Amniotic epithelial cell (primary cell): ENCODE data around the gene HOXB5.
A peak's percentile ranks its signal among the peaks of the same experiment; 100 is the strongest.

ENCODE experiments used
- DNase-seq: peaks from one replicate; pipeline ENCODE4 v3.0.0-alpha.2; 2010; ENCODE audit warnings: low read depth

HOXB5 gene

DNA sequence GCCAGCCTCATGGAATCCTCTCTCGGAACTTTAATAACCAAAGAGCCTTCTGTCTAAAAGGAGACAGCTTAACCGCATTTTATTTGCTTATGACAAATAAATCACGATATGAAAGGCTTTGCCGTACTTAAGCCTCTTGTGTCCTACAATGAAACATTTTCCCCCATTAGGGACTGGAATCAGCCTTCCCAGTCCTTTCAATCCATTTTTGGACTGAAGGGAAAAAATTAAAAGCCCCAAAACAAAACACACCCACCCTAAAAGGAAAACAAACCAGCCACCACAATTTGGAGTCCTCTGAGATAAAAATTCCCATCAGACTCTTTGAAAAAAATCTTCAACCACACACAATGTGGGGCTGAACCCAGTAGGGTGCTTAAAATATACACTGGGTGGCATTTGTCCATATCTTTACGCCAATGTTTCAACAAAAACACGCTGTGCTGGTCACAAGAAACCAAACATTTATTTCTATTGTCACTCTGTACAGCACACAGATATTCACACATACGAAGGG lies 18.5 kb downstream of the HOXB5 start:
- peak; percentile 93 for DNase-seq

- no peak for DNase-seq
Observed at GRCh38 chr17:48574505-48575065, 19.0 kb downstream of the HOXB5 start.

GRCh38 chr17:48571826-48572417 lies 21.7 kb downstream of the HOXB5 start:
- DNase-seq = no peak

- DNase-seq = no peak
Observed at GRCh38 chr17:48571024-48571818, 22.4 kb downstream of the HOXB5 start.

DNA sequence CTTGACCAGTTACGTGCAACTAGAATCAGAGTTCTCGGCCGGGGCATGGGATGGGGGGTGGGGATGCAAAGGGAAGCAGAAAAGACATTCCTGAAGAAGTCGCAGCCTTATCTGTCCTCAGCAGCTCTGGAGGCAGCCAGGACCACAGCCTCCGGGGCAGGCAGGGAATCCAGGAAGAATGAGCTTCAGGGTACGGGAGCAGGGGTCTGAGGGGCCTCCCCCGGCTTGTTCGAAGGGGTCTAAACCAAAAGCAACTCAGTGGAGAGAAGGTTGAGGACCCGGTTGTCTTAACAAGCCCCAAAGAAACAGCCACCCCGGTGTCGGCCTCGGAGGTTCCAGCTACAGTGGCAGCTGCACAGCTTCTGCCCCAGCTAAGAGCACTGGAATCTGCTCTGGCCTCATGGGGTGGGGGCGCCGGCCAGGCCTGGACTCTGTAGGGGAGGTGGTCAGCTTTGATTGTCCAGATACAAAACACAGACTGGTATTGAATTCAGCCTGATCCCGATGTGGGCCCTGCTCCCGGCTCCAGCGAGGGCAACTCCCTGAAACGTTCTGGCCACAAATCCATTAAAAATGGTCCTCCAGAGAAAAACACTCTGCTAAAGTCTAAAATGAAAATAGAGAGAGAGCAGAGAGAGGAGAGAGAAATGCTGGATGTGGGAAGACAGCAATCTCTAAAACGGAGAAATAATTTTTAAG lies 23.1 kb downstream of the HOXB5 start:
- DNase-seq = no peak

GRCh38 chr17:48569674-48570324 lies 23.8 kb downstream of the HOXB5 start:
- DNase-seq = no peak

DNA sequence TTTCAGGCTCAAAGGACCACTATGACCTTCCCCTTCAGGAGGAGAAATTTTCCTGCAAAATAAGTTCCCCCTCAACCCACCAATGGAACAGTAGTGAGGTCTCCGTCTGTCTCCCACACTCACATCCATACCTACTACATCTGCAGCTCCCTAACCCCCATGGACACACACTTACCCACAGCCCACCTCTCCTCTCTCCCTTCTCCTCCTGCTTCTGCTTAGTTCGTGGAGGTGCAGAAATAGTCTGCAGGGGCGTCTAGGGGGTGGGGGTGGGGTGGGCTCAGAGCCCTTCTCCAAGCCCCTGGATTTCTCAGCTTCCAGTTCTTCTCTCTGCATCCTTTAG lies 24.4 kb downstream of the HOXB5 start:
- no peak for DNase-seq

DNA sequence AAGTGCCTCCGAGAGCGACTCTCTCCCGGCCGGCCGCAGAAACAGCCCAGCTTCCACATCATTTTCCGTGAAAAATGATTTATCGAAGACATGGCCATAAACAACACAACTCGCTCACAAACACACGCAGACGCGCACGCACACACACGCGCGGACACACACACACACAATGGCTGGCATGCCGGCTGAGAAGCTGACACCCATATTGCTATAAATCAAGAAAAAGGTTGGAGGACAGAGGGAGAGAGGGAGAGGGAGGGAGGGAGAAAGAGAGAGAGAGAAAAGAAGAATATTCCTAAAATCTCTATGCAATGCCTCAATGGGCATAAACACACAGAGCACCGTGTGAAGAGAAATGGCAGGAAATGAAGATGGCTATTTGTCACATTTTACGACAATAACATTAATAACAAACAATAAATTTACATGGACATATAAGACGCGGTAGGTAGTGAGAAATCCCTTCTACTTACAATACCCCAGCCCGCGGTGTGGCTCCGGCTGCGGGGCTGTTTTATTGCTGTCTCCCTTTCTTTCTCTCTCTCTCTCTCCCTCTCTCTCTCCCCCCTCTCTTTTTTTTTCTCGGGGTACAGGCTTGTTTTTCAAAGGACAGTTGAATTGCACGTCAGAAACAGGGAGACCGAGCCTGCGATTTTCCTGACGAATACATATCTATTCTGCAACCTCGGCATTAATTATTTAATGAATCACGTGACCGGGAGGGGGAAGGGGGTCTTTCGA lies 24.9 kb downstream of the HOXB5 start:
- DNase-seq = peak; percentile 82

DNA sequence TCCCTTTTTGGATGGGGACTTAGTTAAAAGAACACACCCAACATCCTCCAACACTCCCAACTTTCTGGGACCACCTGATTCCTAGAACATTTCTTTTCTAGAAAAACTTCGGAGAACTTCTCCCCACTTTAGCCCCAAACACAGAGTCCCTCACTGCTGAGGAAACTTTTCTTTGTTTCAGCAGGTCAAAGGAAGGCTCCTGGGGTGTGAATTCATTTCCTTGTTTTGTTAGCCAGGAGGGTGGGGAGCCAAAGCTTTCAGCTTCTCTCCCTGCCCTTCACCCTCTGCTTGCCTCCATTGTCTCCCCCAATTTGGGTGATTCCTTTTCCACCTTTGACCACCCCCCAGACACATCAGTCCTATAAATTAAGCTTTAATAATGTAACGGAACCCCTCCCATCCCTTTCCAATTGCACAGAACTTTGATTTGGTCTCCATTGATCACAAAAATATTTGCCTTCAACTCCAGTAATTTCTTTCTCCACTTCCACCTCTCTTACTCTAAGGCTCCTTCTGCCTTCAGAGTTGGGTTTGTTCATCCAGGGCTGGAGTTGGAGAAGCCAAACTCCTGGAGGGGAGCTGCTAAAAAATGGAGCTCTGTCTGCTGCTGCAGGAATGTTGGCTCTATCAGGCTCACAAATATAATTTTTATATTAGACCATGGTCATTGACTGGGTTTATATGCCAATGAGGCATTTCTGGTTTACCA lies 25.8 kb downstream of the HOXB5 start:
- no peak for DNase-seq

GRCh38 chr17:48567209-48567608 lies 26.4 kb downstream of the HOXB5 start:
- DNase-seq = no peak

GRCh38 chr17:48566717-48567116 lies 26.9 kb downstream of the HOXB5 start:
- DNase-seq = no peak

GRCh38 chr17:48565925-48566710 lies 27.5 kb downstream of the HOXB5 start:
- DNase-seq = no peak

- no peak for DNase-seq
Observed at GRCh38 chr17:48565022-48565554, 28.5 kb downstream of the HOXB5 start.

GRCh38 chr17:48564188-48565021 lies 29.2 kb downstream of the HOXB5 start:
- peak; percentile 57 for DNase-seq

DNA sequence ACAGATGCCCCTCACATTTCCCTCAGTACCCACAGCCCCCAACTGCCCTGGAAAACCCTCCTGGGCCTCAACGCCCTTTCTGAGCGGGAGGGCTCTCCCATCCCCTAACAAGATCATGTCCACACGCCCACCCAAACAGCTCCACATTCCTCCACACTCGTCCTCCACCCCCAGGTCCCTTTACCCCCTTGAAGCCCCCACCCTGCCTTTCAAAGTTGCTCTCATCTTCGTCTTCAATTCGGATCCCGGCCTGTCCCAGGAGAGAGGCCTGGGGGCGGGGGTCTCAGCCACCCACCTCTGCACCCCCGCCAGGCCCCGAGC lies 29.8 kb downstream of the HOXB5 start:
- DNase-seq = no peak

DNA sequence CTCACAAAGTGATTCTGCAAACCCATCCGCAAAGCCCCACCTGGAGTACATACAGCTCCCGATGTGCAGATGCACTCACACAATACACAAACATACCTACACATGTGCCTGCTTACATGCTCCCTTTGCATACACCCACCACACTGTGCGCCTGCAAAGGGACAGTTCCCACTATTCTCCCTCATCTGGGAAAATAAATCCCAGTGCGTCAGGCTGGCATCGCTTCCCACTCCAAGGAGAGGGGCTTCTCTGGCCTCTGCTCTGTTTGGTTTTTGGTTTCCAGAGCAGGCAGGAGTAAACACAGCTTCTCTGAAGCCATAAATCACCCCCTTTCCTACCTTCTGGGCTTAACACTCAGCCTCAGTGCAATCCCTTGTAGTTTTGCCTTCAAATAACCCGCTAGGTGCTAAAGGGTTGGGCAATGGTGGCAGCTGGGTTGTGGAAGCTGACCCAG lies 30.2 kb downstream of the HOXB5 start:
- DNase-seq = peak; percentile 74

DNA sequence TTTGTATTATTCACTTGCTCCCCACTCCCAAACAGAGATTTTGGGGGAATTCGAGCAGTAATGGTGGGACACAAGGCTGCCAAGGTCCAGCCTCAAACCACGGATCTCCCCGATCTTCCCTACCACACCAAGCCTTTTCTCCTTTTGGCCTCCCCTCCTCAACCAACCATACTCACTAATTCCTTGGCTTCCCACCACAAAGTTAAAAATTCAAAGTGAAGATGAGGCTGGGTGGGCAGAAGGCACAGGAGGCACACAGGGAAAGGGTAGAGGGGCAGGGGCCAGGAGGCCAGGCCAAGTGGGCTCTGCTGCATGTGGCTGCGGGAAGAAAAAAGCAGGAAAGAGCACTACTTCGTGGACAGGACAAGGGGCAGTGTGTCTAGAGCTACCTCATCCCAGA lies 30.6 kb downstream of the HOXB5 start:
- no peak for DNase-seq

DNA sequence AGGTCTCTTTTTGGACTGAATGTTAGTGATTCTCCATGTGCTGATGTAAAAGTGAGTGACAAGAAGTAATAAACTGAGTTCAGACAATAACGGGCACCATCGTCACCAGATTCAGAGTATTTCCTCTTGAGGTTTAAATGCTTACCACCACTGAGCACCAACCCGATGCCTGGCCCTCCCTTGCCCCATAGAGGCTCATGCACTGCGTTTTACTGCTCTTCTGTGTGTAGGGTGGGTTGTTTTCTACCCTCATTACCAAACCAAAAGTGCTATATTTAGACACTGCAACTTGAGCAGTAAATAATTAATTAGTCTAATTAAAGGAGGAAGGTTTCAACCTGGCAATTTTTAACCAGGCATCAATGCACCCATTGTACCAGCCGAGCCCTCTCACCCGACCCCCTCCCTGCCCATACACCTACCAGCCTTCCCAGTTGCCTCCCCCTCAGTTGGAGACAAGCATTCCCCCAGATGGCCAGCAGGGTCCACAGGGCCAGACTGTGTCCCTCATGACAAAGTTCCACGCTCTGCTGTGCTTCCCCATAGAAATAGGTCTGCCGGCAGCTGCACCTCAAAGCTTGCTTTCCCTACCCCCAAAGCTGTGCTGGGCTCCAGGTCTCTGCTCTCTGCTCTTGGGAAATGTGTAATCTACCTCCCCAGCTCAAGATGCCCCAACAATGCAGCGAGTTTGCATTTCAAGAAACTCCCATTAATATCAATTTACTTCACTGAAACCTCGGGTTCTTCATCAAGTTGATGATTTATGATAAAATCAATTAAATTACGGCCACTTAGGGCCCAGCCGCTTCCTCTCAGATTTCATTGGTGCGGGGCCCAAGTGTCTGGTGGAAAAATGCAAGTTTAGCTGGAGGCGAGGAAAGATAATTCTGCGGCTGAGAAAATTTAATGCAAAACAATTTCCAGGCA lies 31.4 kb downstream of the HOXB5 start:
- DNase-seq = peak; percentile 53
